Body of pancreas (tissue), 4 donors: ENCODE results near the gene WNK2. TPM values are rescaled to one million over a fixed set of nuclear protein-coding genes. Genes with fewer than 3 reads are reported as not detected.
A peak's percentile ranks its signal among the peaks of the same experiment; 100 is the strongest.

Experiments used
- ATAC-seq: fragments of 150-250 bp; one replicate; pipeline ENCODE4 v1.9.1; 2016
- DNase-seq, 4 donors: peaks; one replicate each; pipeline ENCODE4 v3.0.0-alpha.2; 2019
- H3K27ac ChIP-seq, 4 donors: fragments of 200-600 bp; sonication (generic); 1 replicate in 3 of 4; 2 replicates in 1 of 4; pipeline versions ENCODE4 v1.5.1 to v1.6.1; 2016 to 2019; ENCODE audit warnings: mild to moderate bottlenecking in 1 of 4, mixed read lengths in 1 of 4, moderate library complexity in 1 of 4
- H3K27me3 ChIP-seq, 2 donors: fragments of 200-600 bp; sonication (generic); one replicate each; pipeline ENCODE4 v1.6.0; 2016; ENCODE audit warnings: mild to moderate bottlenecking in 1 of 2
- H3K36me3 ChIP-seq, 2 donors: fragments of 200-600 bp; sonication (generic); replicated peaks in 1 of 2; 2 replicates each; pipeline ENCODE4 v1.5.1; 2016; ENCODE audit warnings: low read depth in 2 of 2; ENCODE audit not compliant: insufficient read depth in 1 of 2
- H3K4me1 ChIP-seq: fragments of 200-600 bp; sonication (generic); one replicate; pipeline ENCODE4 v1.6.0; 2016
- H3K4me3 ChIP-seq, 2 donors: fragments of 200-600 bp; sonication (generic); 1 replicate in 1 of 2; 2 replicates in 1 of 2; pipeline ENCODE4 v1.5.1; 2016 to 2019
- H3K9me3 ChIP-seq, 3 donors: fragments of 200-600 bp; sonication (generic); 1 replicate in 2 of 3; 2 replicates in 1 of 3; pipeline ENCODE4 v1.5.1; 2016
- CTCF ChIP-seq, 7 experiments: fragments of 450-650 bp in 4 of 7; fragments of 200-600 bp in 3 of 7; sonication (generic) in 3 of 7; IDR thresholded peaks; one replicate each; pipeline ENCODE4 v1.5.1; 2016 to 2019; ENCODE audit warnings: antibody characterized with exemption in 7 of 7
- POLR2A ChIP-seq, 3 donors: fragments of 450-650 bp; IDR thresholded peaks; one replicate each; pipeline ENCODE4 v1.6.1; 2016; ENCODE audit warnings: antibody characterized with exemption in 3 of 3, mild to moderate bottlenecking in 2 of 3
- WGBS, 2 donors: methylation state at CpG; one replicate each; pipeline ENCODE4 v1.1.5; 2017; 5-methylcytosine and 5-hydroxymethylcytosine counted together
- intact Hi-C: fragments of 100-400 bp; cut with DNase I; formaldehyde crosslinking; loops from one replicate; pipeline ENCODE4 v1.15.1; 2023
- total RNA-seq, 2 donors: library from RNA; depleted of rRNA; stranded (reverse); fragments of >200 nt; gene quantifications; one replicate each; pipeline ENCODE4 v1.1.0, GENCODE V29; 2016

The WNK2 gene
- total RNA-seq, 2 donors from 2014 or later: 85.4 to 173 TPM

DNA sequence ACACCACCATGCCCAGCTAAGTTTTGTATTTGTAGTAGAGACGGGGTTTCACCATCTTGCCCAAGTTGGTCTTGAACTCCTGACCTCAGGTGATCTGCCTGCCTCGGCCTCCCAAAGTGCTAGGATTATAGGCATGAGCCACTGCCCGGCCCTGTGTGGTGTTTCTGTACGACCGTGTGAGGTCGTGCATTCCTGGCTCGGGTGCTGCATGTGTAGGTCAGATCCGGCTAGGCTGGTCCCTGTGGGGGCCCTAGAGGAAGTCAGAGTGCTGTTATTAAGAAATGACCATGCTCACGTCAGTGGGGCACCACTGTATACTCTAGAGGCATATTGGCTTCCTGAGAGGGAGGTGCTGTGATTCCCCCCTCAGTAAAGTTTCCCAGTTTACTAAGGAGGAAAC is 13.7 kb downstream of the WNK2 start:
- Histone ChIP-seq H3K36me3 (no peaks in the 10 kb centered on the region), H3K27me3 (no peaks in the 10 kb centered on the region), H3K9me3 (no peaks in the 10 kb centered on the region), H3K4me3 (no peak overlapping the region), H3K4me1 (peaks cover 95% of the 10 kb centered on the region), H3K27ac (peak overlapping the region; percentile 50 to 90 (median 84))
- intact Hi-C loops: no loop called here
- 45 to 76% methylated on average over 4 to 9 of the region's 9 CpGs for WGBS, 2 donors
- TF ChIP-seq POLR2A (IDR thresholded peaks at IDR 0.05) (no peak), CTCF (IDR thresholded peaks at IDR 0.05) (no peak)
- DNase-seq: peak in 2 of 4 donors; percentile 51 to 58
- ATAC-seq: peak; percentile 10

DNA sequence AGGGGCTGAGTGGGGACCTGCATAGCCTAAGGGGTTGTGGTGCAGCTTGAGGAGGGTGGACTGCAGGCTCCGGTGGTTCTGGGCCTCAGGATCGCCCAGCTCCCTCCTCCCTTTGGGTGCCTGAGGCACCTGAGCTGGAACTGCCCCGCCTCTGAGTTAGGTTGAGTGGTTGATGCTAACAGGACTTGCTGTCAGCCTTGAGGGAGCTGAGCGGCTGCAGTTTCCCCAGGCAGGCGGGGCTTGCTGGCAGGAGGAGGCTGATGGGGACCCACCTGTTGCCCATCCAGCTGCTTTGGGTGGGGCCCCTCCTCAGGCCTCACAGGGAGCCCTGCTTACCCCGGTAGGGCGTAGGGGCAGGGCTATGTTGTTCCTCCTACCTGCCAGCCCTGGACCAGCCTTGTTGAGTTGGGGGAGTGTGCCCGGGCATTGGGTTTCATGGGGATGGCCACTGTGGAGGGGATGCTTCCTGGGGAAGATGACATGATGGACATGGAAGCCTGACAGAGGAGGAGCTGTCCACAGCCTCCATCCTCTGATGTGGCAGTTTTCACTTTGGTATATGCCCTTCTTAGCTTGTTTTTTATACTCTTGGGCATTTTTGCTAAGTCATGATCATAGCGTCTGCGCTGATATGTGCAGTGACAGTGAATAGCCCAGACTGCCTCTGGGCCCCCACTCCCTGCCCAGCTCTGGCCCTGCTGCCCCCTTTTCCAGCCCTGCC is 14.3 kb downstream of the WNK2 start:
- Histone ChIP-seq H3K9me3 (no peaks in the 10 kb centered on the region), H3K27ac (peak overlapping the region; percentile 50 to 90 (median 84)), H3K4me3 (no peak overlapping the region), H3K27me3 (no peaks in the 10 kb centered on the region), H3K4me1 (peaks cover 95% of the 10 kb centered on the region), H3K36me3 (no peaks in the 10 kb centered on the region)
- ATAC-seq (no peak), DNase-seq (peak in 2 of 4 donors; percentile 38 to 44)
- WGBS, 2 donors: 32 to 64% methylated on average over 3 to 8 of the region's 10 CpGs
- no peak for TF ChIP-seq CTCF (IDR thresholded peaks at IDR 0.05)
- TF ChIP-seq POLR2A (IDR thresholded peaks at IDR 0.05): no peak
- intact Hi-C loops: no loop called here

GRCh38 chr9:93198838-93199625 is 15.1 kb downstream of the WNK2 start:
- Histone ChIP-seq H3K9me3 (no peaks in the 10 kb centered on the region), H3K27ac (peak overlapping the region; percentile 50 to 90 (median 84)), H3K4me3 (no peak overlapping the region), H3K36me3 (no peaks in the 10 kb centered on the region), H3K27me3 (no peaks in the 10 kb centered on the region), H3K4me1 (peaks cover 95% of the 10 kb centered on the region)
- ATAC-seq: no peak
- DNase-seq: peak in 1 of 4 donors; percentile 14
- intact Hi-C loops: no loop called here
- 80 to 92% methylated on average over 8 to 16 of the region's 16 CpGs for WGBS, 2 donors
- TF ChIP-seq CTCF (IDR thresholded peaks at IDR 0.05) (no peak), POLR2A (IDR thresholded peaks at IDR 0.05) (no peak)

DNA sequence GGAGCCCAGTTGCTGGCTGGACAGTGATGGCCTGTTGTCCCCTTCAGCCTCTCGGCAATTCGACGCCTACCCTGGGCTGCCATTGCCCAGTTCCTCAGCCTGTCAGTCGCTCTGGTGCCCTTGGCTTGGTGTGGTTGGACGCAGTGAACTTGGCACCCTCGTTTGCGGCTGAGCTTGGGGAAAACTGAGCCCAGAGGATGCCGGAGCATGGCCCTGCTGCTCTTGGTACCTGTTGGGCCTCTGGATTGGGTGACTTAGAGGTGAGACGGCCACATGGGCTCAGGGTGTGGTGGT is 16.5 kb downstream of the WNK2 start:
- no peaks in the 10 kb centered on the region for H3K27me3 ChIP-seq
- H3K9me3 ChIP-seq: no peaks in the 10 kb centered on the region
- ATAC-seq: no peak
- TF ChIP-seq CTCF (IDR thresholded peaks at IDR 0.05): no peak
- intact Hi-C loops: no loop called here
- WGBS, 2 donors: 78 to 83% methylated on average over 7 to 9 of the region's 9 CpGs
- H3K4me1 ChIP-seq: peaks cover 95% of the 10 kb centered on the region
- H3K4me3 ChIP-seq: no peak overlapping the region
- DNase-seq: no peak
- H3K27ac ChIP-seq: peak overlapping the region; percentile 18 to 90 (median 84)
- H3K36me3 ChIP-seq: no peaks in the 10 kb centered on the region
